Measurements from ENCODE around the gene SLF1.

Gene SLF1

DNA sequence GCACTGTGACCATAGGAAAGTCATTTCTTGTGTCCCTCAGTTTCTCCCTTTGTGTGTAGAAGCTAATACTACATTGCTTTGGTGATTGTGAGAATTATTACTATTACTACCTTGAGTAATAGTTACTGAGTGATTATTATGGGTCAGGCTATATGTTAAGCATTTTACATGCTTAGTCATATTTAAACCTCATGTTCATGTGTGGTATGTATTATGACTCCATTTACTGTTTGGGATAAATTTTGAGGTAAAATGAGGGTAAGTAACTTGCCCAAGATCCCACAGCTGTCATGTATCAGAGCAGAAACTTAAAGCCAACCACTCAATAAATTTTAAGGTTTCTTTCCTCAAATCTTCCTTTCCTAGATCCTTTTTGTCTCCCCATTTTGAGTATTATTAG is 28.3 kb downstream of the SLF1 start:
- H3K27me3 Mint-ChIP-seq (ENCODE audit: low read depth, poor library complexity): no peaks in the 10 kb centered on the region
- no peak overlapping the region for H3K27ac Mint-ChIP-seq
- peaks cover 40% of the 10 kb centered on the region for H3K36me3 Mint-ChIP-seq (ENCODE audit: low read depth)
- H3K9me3 Mint-ChIP-seq: peaks cover 2% of the 10 kb centered on the region
- DNase-seq: no peak
- TF ChIP-seq, protein P1, sequence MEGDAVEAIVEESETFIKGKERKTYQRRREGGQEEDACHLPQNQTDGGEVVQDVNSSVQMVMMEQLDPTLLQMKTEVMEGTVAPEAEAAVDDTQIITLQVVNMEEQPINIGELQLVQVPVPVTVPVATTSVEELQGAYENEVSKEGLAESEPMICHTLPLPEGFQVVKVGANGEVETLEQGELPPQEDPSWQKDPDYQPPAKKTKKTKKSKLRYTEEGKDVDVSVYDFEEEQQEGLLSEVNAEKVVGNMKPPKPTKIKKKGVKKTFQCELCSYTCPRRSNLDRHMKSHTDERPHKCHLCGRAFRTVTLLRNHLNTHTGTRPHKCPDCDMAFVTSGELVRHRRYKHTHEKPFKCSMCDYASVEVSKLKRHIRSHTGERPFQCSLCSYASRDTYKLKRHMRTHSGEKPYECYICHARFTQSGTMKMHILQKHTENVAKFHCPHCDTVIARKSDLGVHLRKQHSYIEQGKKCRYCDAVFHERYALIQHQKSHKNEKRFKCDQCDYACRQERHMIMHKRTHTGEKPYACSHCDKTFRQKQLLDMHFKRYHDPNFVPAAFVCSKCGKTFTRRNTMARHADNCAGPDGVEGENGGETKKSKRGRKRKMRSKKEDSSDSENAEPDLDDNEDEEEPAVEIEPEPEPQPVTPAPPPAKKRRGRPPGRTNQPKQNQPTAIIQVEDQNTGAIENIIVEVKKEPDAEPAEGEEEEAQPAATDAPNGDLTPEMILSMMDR (IDR thresholded peaks at IDR 0.05): no peak
- H3K4me1 Mint-ChIP-seq: no peaks in the 10 kb centered on the region
- H3K4me3 Mint-ChIP-seq: no peak overlapping the region

DNA sequence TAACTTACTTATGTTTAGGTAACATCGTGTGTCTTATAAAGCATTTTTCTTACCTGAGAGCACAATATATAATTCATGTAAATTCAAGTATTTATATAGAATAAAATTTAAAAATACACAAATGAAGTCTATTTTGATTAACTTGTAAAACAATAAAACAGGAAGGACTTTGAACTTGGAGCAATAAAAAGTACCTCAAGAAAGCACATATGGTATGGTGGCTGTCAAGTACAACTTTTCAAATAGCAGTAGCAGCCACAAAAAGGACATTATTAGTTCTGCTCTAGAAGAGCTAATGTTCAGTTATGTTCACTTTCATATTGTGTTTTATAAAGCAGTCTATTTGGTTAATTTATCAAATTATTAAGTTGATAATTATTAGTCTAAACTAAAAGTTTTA is 31.4 kb downstream of the SLF1 start:
- TF ChIP-seq, protein P1 (IDR thresholded peaks at IDR 0.05): no peak
- Mint-ChIP-seq H3K4me1 (no peaks in the 10 kb centered on the region), H3K36me3 (ENCODE audit: low read depth) (peaks cover 50% of the 10 kb centered on the region), H3K9me3 (peaks cover 23% of the 10 kb centered on the region), H3K4me3 (no peak overlapping the region), H3K27me3 (ENCODE audit: low read depth, poor library complexity) (no peaks in the 10 kb centered on the region), H3K27ac (no peak overlapping the region)
- DNase-seq: no peak

DNA sequence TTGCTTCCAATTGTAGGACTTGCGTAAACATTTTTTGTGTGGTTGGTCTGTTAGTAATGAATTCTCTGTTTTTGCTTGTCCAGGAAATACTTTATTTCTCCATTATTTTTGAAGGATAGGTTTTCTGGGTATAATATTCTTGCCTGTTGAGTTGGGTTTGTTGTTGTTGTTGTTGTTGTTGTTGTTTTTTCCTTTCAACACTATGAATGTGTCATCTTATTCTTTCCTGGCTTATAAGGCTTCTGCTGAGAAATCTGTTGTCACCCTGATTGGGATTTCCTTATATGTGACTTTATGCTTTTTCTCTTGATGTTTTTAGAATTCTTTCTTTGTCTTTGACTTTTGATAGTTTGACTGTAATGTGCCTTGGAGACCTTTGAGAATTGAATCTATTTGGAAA is 39.8 kb downstream of the SLF1 start:
- H3K9me3 Mint-ChIP-seq: peaks cover 66% of the 10 kb centered on the region
- no peak overlapping the region for H3K4me3 Mint-ChIP-seq
- TF ChIP-seq, protein P1 (IDR thresholded peaks at IDR 0.05): no peak
- H3K36me3 Mint-ChIP-seq (ENCODE audit: low read depth): peaks cover 75% of the 10 kb centered on the region
- H3K27me3 Mint-ChIP-seq (ENCODE audit: low read depth, poor library complexity): no peaks in the 10 kb centered on the region
- no peak for DNase-seq
- no peak overlapping the region for H3K27ac Mint-ChIP-seq
- H3K4me1 Mint-ChIP-seq: no peaks in the 10 kb centered on the region

DNA sequence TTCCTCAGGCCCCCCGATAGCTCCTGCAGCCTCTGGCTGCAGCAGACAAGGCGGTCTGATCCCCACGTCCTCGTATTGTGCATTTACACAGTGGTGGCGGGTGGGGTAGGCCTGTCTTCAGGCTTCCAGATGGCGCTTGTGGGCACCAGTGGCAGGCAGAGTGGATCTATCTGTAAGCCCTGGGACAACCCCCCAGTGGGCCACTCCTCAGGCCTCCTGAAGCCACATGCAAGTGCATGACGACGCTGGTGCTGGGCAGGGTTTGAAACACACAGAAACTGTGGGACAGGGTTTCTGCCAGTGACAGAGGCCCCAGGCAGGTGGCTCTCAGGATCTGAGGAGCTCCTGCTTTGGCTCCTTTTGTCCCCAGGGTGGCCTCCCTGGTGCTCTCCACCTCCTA is 42.0 kb downstream of the SLF1 start:
- H3K4me1 Mint-ChIP-seq: no peaks in the 10 kb centered on the region
- no peak overlapping the region for H3K27ac Mint-ChIP-seq
- H3K36me3 Mint-ChIP-seq (ENCODE audit: low read depth): peaks cover 57% of the 10 kb centered on the region

DNA sequence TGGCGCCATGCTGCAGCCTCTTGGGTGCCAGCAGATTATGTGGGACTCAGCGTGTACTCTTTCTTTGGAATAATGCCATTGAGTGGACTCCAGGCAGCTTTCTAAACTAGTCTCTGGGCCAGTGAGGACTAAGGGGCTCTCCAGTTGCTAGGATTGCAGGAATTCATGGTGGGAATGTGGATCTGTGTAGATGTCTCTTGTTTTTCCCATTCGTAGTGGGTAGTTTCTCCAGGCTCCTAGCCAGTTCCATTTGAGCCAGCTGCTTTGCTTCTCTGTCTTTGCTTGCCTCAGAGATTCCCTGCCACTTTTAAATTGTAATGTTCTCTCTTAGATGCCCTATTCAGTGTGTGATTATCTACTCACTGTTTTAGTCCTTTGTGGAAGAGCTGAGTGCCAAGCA is 42.6 kb downstream of the SLF1 start:
- Mint-ChIP-seq H3K4me1 (no peaks in the 10 kb centered on the region), H3K4me3 (no peak overlapping the region), H3K36me3 (ENCODE audit: low read depth) (peaks cover 52% of the 10 kb centered on the region), H3K27me3 (ENCODE audit: low read depth, poor library complexity) (no peaks in the 10 kb centered on the region), H3K9me3 (peaks cover 39% of the 10 kb centered on the region), H3K27ac (peak overlapping the region; percentile 72)
- TF ChIP-seq, protein P1 (IDR thresholded peaks at IDR 0.05): no peak
- no peak for DNase-seq

More for the DNA sequence above, 42.0 kb downstream of the SLF1 start:
- peaks cover 45% of the 10 kb centered on the region for H3K9me3 Mint-ChIP-seq
- no peaks in the 10 kb centered on the region for H3K27me3 Mint-ChIP-seq (ENCODE audit: low read depth, poor library complexity)
- DNase-seq: no peak
- TF ChIP-seq, protein P1 (IDR thresholded peaks at IDR 0.05): no peak
- H3K4me3 Mint-ChIP-seq: no peak overlapping the region

DNA sequence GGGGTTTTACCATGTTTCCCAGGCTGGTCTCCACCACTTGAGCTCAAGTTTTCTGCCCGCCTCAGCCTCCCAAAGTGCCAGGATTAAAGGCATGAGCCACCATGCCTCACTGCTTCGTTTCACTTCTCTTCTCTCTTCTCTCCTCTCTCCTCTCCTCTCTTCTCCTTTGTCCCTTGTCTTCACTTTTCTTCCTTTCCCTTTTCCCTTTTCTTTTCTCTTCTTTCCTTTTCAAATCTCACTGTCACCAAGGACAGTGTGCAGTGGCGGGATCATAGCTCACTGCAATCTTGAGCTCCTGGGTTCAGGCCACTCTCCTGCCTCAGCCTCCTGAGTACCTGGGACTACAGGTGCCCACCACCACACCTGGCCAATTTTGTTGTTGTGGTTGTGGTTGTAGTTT is 49.5 kb downstream of the SLF1 start:
- no peaks in the 10 kb centered on the region for H3K4me1 Mint-ChIP-seq
- no peaks in the 10 kb centered on the region for H3K9me3 Mint-ChIP-seq
- DNase-seq: no peak
- H3K27ac Mint-ChIP-seq: no peak overlapping the region
- H3K36me3 Mint-ChIP-seq (ENCODE audit: low read depth): peaks cover 32% of the 10 kb centered on the region
- no peak overlapping the region for H3K4me3 Mint-ChIP-seq
- no peaks in the 10 kb centered on the region for H3K27me3 Mint-ChIP-seq (ENCODE audit: low read depth, poor library complexity)
- TF ChIP-seq, protein P1 (IDR thresholded peaks at IDR 0.05): no peak
